ENCODE data around the gene ADI1. TPM values are rescaled to one million over a fixed set of nuclear protein-coding genes. Genes with fewer than 3 reads are reported as not detected.

The ADI1 gene
- total RNA-seq, 2 experiments from 2014 or later = 28.4 to 30.2 TPM

DNA sequence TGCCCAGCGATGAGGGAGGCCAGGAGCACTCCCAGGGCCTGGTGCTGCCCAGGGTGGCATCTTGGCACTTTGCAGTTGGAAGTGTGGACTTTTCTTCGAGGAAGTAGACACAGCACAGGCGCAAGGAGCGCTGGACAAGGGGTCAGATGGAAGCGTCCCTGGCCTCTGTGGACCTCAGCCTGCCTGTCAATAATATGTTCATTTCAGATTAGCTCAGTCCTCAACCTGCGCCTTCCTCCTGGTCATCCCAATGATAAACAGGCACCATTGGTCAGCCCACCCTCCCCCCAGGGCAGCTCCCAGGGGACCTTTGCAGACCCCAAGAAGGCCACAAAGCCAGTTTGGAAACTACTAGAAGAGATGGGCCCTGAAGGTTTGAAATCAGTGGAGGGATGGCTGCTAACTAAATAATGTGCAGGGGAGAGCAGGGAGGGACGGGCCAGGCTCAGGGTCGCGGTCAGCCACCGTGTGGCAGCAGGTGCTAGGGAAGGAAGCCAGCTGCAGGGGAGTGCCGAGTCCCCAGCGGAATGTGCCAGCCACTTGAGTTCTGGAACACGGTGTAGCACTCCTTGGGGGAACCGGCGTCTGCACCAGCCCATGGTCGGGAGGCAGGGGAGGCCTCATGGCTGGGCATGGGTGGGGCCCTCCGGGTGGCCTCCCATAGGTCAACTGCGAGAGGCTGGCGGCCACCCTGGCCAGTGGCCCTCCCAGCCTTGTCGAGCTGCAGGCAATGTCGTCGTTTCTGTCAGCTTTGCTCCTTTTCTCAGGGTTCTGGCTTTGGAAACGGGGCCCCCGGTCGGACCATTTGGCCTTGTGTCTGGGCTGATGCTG lies 59.9 kb downstream of the ADI1 start:
- H3K4me1 ChIP-seq (ENCODE audit: insufficient read depth, low read length) = peaks cover 9% of the 10 kb centered on the region
- no peak for DNase-seq
- POLR2A ChIA-PET = no interaction called here
- H3K36me3 ChIP-seq (ENCODE audit: insufficient read depth, low read length) = peaks cover 41% of the 10 kb centered on the region
- Mint-ChIP-seq H3K4me3 (no peak overlapping the region), H3K4me1 (ENCODE audit: low read depth) (peaks cover 13% of the 10 kb centered on the region), H3K27ac (no peak overlapping the region), H3K27me3 (no peaks in the 10 kb centered on the region), H3K36me3 (ENCODE audit: low read depth) (peaks cover 55% of the 10 kb centered on the region), H3K9me3 (no peaks in the 10 kb centered on the region)
- CTCF ChIA-PET = no interaction called here
- H3K27ac ChIP-seq (ENCODE audit: low read depth in 1 of 2, low read length in 2 of 2) = no peak overlapping the region
- ATAC-seq (ENCODE audit: poor library complexity) = no peak
- TF ChIP-seq, protein P1, sequence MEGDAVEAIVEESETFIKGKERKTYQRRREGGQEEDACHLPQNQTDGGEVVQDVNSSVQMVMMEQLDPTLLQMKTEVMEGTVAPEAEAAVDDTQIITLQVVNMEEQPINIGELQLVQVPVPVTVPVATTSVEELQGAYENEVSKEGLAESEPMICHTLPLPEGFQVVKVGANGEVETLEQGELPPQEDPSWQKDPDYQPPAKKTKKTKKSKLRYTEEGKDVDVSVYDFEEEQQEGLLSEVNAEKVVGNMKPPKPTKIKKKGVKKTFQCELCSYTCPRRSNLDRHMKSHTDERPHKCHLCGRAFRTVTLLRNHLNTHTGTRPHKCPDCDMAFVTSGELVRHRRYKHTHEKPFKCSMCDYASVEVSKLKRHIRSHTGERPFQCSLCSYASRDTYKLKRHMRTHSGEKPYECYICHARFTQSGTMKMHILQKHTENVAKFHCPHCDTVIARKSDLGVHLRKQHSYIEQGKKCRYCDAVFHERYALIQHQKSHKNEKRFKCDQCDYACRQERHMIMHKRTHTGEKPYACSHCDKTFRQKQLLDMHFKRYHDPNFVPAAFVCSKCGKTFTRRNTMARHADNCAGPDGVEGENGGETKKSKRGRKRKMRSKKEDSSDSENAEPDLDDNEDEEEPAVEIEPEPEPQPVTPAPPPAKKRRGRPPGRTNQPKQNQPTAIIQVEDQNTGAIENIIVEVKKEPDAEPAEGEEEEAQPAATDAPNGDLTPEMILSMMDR (IDR thresholded peaks at IDR 0.05) = no peak
- no peak overlapping the region for H3K4me3 ChIP-seq (ENCODE audit: low read length)
- intact Hi-C loops (cut with DNase I, micrococcal nuclease) = loop anchor here (5.0 kb wide), 2 partner anchors 37 to 1337 kb away; no protein-coding TSS in a partner anchor
- H3K9me3 ChIP-seq (ENCODE audit: control insufficient read depth in 1 of 2, insufficient read depth in 1 of 2, low read length in 2 of 2) = peaks cover 0 to 3% of the 10 kb centered on the region in 2 experiments
- H3K27me3 ChIP-seq (ENCODE audit: control insufficient read depth in 1 of 2, insufficient read depth in 2 of 2, low read length in 2 of 2) = no peaks in the 10 kb centered on the region

DNA sequence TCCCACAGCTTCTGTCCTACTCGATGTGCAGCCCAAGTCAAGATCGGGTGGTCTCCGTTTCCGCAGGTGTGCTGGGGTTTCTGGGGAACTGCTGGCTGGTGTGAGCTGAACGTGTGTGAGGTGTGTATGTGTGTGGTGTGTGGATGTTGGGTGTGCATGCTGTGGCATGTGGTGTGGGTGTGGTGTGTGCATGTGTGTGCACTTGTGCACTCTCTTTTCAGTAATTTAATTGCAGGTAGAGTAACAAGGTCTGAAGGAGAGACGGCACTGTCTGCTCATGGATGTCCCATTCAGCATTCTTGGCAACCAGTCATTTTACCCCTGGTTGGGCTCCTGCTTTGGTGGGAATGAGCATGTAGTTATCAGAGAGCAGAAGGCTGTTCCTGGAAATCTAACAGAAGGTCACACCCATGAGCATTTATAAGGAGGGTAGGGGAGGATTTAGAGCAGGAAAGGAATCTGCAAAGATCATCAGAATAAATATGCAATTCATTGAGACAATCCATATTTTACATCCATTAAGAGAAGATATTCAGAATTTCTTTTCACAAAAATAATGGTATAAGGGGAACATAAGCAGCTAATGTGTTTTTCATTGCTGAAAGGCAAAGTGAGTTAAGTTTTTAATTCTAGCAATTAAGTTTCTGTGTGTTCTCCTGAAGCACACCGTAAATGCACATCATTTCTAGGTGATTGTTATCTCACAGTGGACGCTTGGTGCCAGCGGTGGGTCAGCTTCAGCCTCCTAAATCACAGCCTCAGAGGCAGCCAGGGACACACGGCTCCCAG lies 60.7 kb downstream of the ADI1 start:
- ATAC-seq (ENCODE audit: poor library complexity) = no peak
- no peaks in the 10 kb centered on the region for H3K27me3 ChIP-seq (ENCODE audit: control insufficient read depth in 1 of 2, insufficient read depth in 2 of 2, low read length in 2 of 2)
- H3K36me3 Mint-ChIP-seq (ENCODE audit: low read depth) = peaks cover 53% of the 10 kb centered on the region

More for the DNA sequence above, 60.7 kb downstream of the ADI1 start:
- no peak for DNase-seq
- H3K27ac ChIP-seq (ENCODE audit: low read depth in 1 of 2, low read length in 2 of 2) = no peak overlapping the region
- ChIA-PET CTCF (no interaction called here), POLR2A (no interaction called here)
- Mint-ChIP-seq H3K27ac (peak overlapping the region; percentile 53), H3K27me3 (no peaks in the 10 kb centered on the region), H3K9me3 (no peaks in the 10 kb centered on the region), H3K4me1 (ENCODE audit: low read depth) (peaks cover 13% of the 10 kb centered on the region), H3K4me3 (no peak overlapping the region)
- peaks cover 9% of the 10 kb centered on the region for H3K4me1 ChIP-seq (ENCODE audit: insufficient read depth, low read length)
- intact Hi-C loops (cut with DNase I, micrococcal nuclease) = no loop called here
- TF ChIP-seq, protein P1 (IDR thresholded peaks at IDR 0.05) = no peak
- H3K36me3 ChIP-seq (ENCODE audit: insufficient read depth, low read length) = peaks cover 44% of the 10 kb centered on the region
- no peak overlapping the region for H3K4me3 ChIP-seq (ENCODE audit: low read length)
- peaks cover 0 to 3% of the 10 kb centered on the region in 2 experiments for H3K9me3 ChIP-seq (ENCODE audit: control insufficient read depth in 1 of 2, insufficient read depth in 1 of 2, low read length in 2 of 2)

Data from CD4-positive, alpha-beta T cell (primary cell).